K562 (cell line): ENCODE measurements around the gene ARMC9. TPM values are rescaled to one million over a fixed set of nuclear protein-coding genes. Genes with fewer than 3 reads are reported as not detected.

Experiments used
- ATAC-seq: fragments of 200-7000 bp; cut with Tn5 transposase; 3 replicates; pipeline ENCODE4 v1.9.1; 2020; ENCODE audit warnings: moderate library complexity
- BruUV-seq: library from RNA; stranded (reverse); fragments of 400-500 nt; replicated peaks from 2 replicates; lab custom pipeline; 2021; lab: Mats Ljungman, UMichigan
- CTCF ChIA-PET: fragments of 300-600 bp; formaldehyde crosslinking; extraction: SDS; loops from one replicate; lab custom pipeline; 2021; ENCODE audit warnings: low intra/inter-chr PET ratio; lab: Yijun Ruan, JAX
- POLR2A ChIA-PET: fragments of 300-600, 350-650 bp; sonication (Branson Sonifier 250); formaldehyde crosslinking; extraction: SDS; loops from one replicate; lab custom pipeline; 2021; ENCODE audit warnings: antibody characterized with exemption, inconsistent platforms; lab: Yijun Ruan, JAX
- DNase-seq, 4 experiments: peaks; one replicate each; pipeline versions ENCODE4 v3.0.0 to v3.0.0-alpha.2; 2011 to 2018; ENCODE audit warnings: low spot score in 3 of 4, mixed read lengths in 3 of 4; ENCODE audit errors: extremely low read depth in 1 of 4
- FAIRE-seq: peaks from 2 replicates; lab custom pipeline; 2011; peaks lifted over from hg19 to GRCh38; lab: Jason Lieb, UNC
- H2AFZ ChIP-seq: 2 replicates; pipeline ENCODE4 v1.6.0; 2011; ENCODE audit warnings: low read depth, low read length, control low read depth, inconsistent platforms
- H3K27ac ChIP-seq: fragments of 200-600 bp; 3 replicates; pipeline ENCODE4 v1.8.0; 2011; ENCODE audit warnings: low read depth, mild to moderate bottlenecking, control low read depth, inconsistent platforms, low read length, moderate library complexity, mixed read lengths; ENCODE audit errors: extremely low read depth
- H3K27me3 ChIP-seq, 2 experiments: fragments of 300-600 bp in 1 of 2; 2 replicates in 1 of 2; 3 replicates in 1 of 2; pipeline versions ENCODE4 v1.6.0 to v1.8.0; 2011; ENCODE audit warnings: inconsistent platforms in 2 of 2, low read length in 2 of 2, mild to moderate bottlenecking in 1 of 2, mixed read lengths in 1 of 2, moderate library complexity in 1 of 2; ENCODE audit not compliant: control insufficient read depth in 2 of 2, insufficient read depth in 2 of 2
- H3K36me3 ChIP-seq: fragments of 300-600 bp; 3 replicates; pipeline ENCODE4 v1.8.0; 2011; ENCODE audit warnings: mild to moderate bottlenecking, low read length, inconsistent platforms; ENCODE audit not compliant: control insufficient read depth, insufficient read depth
- H3K4me1 ChIP-seq, 2 experiments: fragments of 200-600 bp in 1 of 2; replicated peaks in 1 of 2; 2 replicates in 1 of 2; 3 replicates in 1 of 2; pipeline versions ENCODE4 v1.5.1 to v1.8.0; 2011; ENCODE audit warnings: inconsistent platforms in 2 of 2, low read length in 2 of 2, mild to moderate bottlenecking in 1 of 2, mixed read lengths in 1 of 2, moderate library complexity in 1 of 2; ENCODE audit not compliant: control insufficient read depth in 2 of 2, insufficient read depth in 2 of 2
- H3K4me2 ChIP-seq: 2 replicates; pipeline ENCODE4 v1.6.1; 2011; ENCODE audit warnings: low read length, control low read depth, inconsistent platforms, mixed read lengths; ENCODE audit not compliant: insufficient read depth
- H3K4me3 ChIP-seq: fragments of 200-600 bp; sonication (generic), shearing (Covaris generic); 2 replicates; pipeline ENCODE4 v1.5.1; 2016; ENCODE audit warnings: control low read depth, inconsistent platforms
- H3K79me2 ChIP-seq: fragments of 200-600 bp; 3 replicates; pipeline ENCODE4 v1.8.0; 2011; ENCODE audit warnings: low read length, inconsistent platforms; ENCODE audit not compliant: control insufficient read depth, insufficient read depth
- H3K9ac ChIP-seq, 2 experiments: 2 replicates each; pipeline versions ENCODE4 v1.6.0 to v1.6.1; 2011; ENCODE audit warnings: low read depth in 2 of 2, low read length in 2 of 2, control low read depth in 1 of 2, inconsistent platforms in 1 of 2, mild to moderate bottlenecking in 1 of 2, mixed read lengths in 1 of 2; ENCODE audit not compliant: insufficient read depth in 1 of 2
- H3K9me1 ChIP-seq: one replicate; pipeline ENCODE4 v1.6.0; 2011; ENCODE audit warnings: inconsistent platforms, mild to moderate bottlenecking, low read length, moderate library complexity; ENCODE audit not compliant: control insufficient read depth, insufficient read depth
- H3K9me3 ChIP-seq: replicated peaks from 2 replicates; pipeline ENCODE4 v1.5.1; 2011; ENCODE audit warnings: low read depth, low read length, inconsistent platforms; ENCODE audit not compliant: control insufficient read depth, insufficient read depth
- H4K20me1 ChIP-seq: replicated peaks from 2 replicates; pipeline ENCODE4 v1.6.1; 2011; ENCODE audit warnings: low read length, inconsistent platforms, mixed read lengths; ENCODE audit not compliant: control insufficient read depth, insufficient read depth
- FOXM1 ChIP-seq, 2 experiments: fragments of 450-650 bp in 1 of 2; sonication (generic) in 1 of 2; formaldehyde crosslinking in 1 of 2; IDR thresholded peaks; 2 replicates each; pipeline versions ENCODE4 v1.6.1 to v1.9.0; 2017 to 2022; ENCODE audit warnings: low read depth in 2 of 2, mild to moderate bottlenecking in 2 of 2, missing genetic modification reagents in 1 of 2, moderate library complexity in 1 of 2
- GMEB1 ChIP-seq: fragments of 250-450 bp; sonication (Bioruptor Pico); IDR thresholded peaks from 2 replicates; pipeline ENCODE4 v1.4.0; 2020; ENCODE audit warnings: mild to moderate bottlenecking
- HCFC1 ChIP-seq: IDR thresholded peaks from 2 replicates; pipeline ENCODE4 v1.6.1; 2012; ENCODE audit warnings: low read depth, low read length, improper control_type of control experiment
- HOXB6 ChIP-seq: fragments of 250-450 bp; sonication (Bioruptor Pico); IDR thresholded peaks from 2 replicates; pipeline ENCODE4 v1.5.1; 2022; ENCODE audit warnings: mild to moderate bottlenecking, borderline replicate concordance
- ILF3 ChIP-seq: fragments of 450-650 bp; IDR thresholded peaks from 2 replicates; pipeline ENCODE4 v1.6.1; 2018; ENCODE audit warnings: antibody characterized with exemption, mild to moderate bottlenecking, moderate library complexity, borderline replicate concordance
- MYNN ChIP-seq, 2 experiments: sonication (generic); formaldehyde crosslinking in 1 of 2; IDR thresholded peaks; 2 replicates each; pipeline versions ENCODE4 v1.5.0 to v1.6.1; 2016 to 2020; ENCODE audit warnings: antibody characterized with exemption in 1 of 2, missing genetic modification reagents in 1 of 2
- NFYB ChIP-seq: IDR thresholded peaks from 2 replicates; pipeline ENCODE4 v1.6.1; 2011; ENCODE audit warnings: mild to moderate bottlenecking, moderate library complexity; ENCODE audit not compliant: insufficient read length; ENCODE audit errors: extremely low read depth
- PYGO2 ChIP-seq: fragments of 450-650 bp; IDR thresholded peaks from 2 replicates; pipeline ENCODE4 v1.6.1; 2016; ENCODE audit warnings: mild to moderate bottlenecking, missing genetic modification characterization, moderate library complexity, missing compliant biosample characterization
- RREB1 ChIP-seq: fragments of 250-450 bp; sonication (Bioruptor Pico); IDR thresholded peaks from 2 replicates; pipeline ENCODE4 v1.4.0; 2020
- STAT5A ChIP-seq: IDR thresholded peaks from 2 replicates; pipeline ENCODE4 v1.6.1; 2012; ENCODE audit warnings: low read length, inconsistent platforms, borderline replicate concordance
- ZFX ChIP-seq: sonication (generic); formaldehyde crosslinking; IDR thresholded peaks from 2 replicates; pipeline ENCODE4 v1.8.0; 2022; ENCODE audit warnings: mild to moderate bottlenecking, missing genetic modification reagents, moderate library complexity
- ZNF124 ChIP-seq: sonication (generic); formaldehyde crosslinking; IDR thresholded peaks from 2 replicates; pipeline ENCODE4 v1.8.1; 2022; ENCODE audit warnings: missing genetic modification reagents
- ZNF232 ChIP-seq: sonication (generic); formaldehyde crosslinking; IDR thresholded peaks from 2 replicates; pipeline ENCODE4 v1.8.0; 2022; ENCODE audit warnings: mild to moderate bottlenecking, missing genetic modification reagents
- ZNF79 ChIP-seq: fragments of 250-450 bp; sonication (Bioruptor Pico); IDR thresholded peaks from 2 replicates; pipeline ENCODE4 v1.4.0; 2020; ENCODE audit warnings: low read depth, mild to moderate bottlenecking, moderate library complexity
- WGBS: fragments of 100-300 bp; shearing (Covaris generic); methylation state at CpG from one replicate; pipeline ENCODE4 v1.1.6; 2016; ENCODE audit warnings: low coverage, mixed read lengths; ENCODE audit not compliant: insufficient coverage; ENCODE audit errors: missing lambda C conversion rate; 5-methylcytosine and 5-hydroxymethylcytosine counted together
- in situ Hi-C: fragments of 300-500 bp; cut with MboI; formaldehyde crosslinking; loops from 4 replicates; pipeline ENCODE4 v1.15.0; 2018; ENCODE audit warnings: inconsistent platforms, mixed read lengths
- intact Hi-C: fragments of 100-400 bp; cut with micrococcal nuclease; formaldehyde crosslinking; loops from 2 replicates; pipeline ENCODE4 v1.14.2; 2022
- polyA plus RNA-seq, 8 experiments: library from polyadenylated mRNA; depleted of rRNA in 4 of 8; stranded (reverse) in 5 of 8; unstranded in 3 of 8; fragments of >200 nt; fragmentation: Nextera tagmentation in 2 of 8; fragmentation: Illumina TruSeq in 1 of 8; extraction: Ambion mirVana in 2 of 8; extraction: Trizol in 1 of 8; gene quantifications; 2 replicates each; pipeline versions ENCODE4 v1.2.1 to v1.2.3, GENCODE V29; 2011 to 2014; ENCODE audit warnings: inconsistent platforms in 1 of 8, missing spikeins in 1 of 8
- total RNA-seq, 7 experiments: library from RNA; depleted of rRNA in 6 of 7; stranded (reverse); fragments of >200 nt in 6 of 7; fragmentation: Illumina TruSeq in 2 of 7; extraction: Trizol in 2 of 7; gene quantifications; 2 replicates each; pipeline versions ENCODE4 v1.2.1 to v1.2.3, GENCODE V29; 2011 to 2021; ENCODE audit warnings: low replicate concordance in 1 of 7

The ARMC9 gene
- total and polyA plus RNA-seq, 9 of the 15 experiments (the other 6 are each of a cell fraction or from before 2014, with no cell fraction given) = 0.36 to 2.3 (median 1.1) TPM

GRCh38 chr2:231388725-231389346 lies 190.4 kb downstream of the ARMC9 start:
- H3K27ac ChIP-seq = no peak overlapping the region
- in situ Hi-C loops = no loop called here
- DNase-seq (no peak), ATAC-seq (no peak), FAIRE-seq (no peak)
- H3K4me2 ChIP-seq = no peak overlapping the region
- no peak overlapping the region for H3K4me3 ChIP-seq
- peaks cover 2 to 40% of the 10 kb centered on the region in 2 experiments; a peak in 2 of 5 replicates for H3K27me3 ChIP-seq
- H2AFZ ChIP-seq = no peak overlapping the region
- intact Hi-C loops = no loop called here
- no TSS peak for BruUV-seq
- H3K9ac ChIP-seq = no peak overlapping the region
- no peaks in the 10 kb centered on the region for H3K36me3 ChIP-seq
- no peaks in the 10 kb centered on the region for H4K20me1 ChIP-seq
- CTCF ChIA-PET = no interaction called here
- POLR2A ChIA-PET = no interaction called here
- no peaks in the 10 kb centered on the region for H3K9me1 ChIP-seq
- H3K9me3 ChIP-seq = 0 out of 2 replicates have a peak, but pooled peaks cover 1% of the 10 kb centered on the region
- 3% methylated on average over 12 of the region's 15 CpGs for WGBS
- peaks cover 0 to 2% of the 10 kb centered on the region in 2 experiments; a peak in 1 of 5 replicates for H3K4me1 ChIP-seq
- no peaks in the 10 kb centered on the region for H3K79me2 ChIP-seq
- TF ChIP-seq ILF3 = no peak
- no peak for TF ChIP-seq STAT5A
- TF ChIP-seq ZNF232 = no peak
- no peak for TF ChIP-seq ZFX
- TF ChIP-seq ZNF79 (CRISPR knock-in tag) = no peak
- TF ChIP-seq HCFC1 = no peak
- no peak for TF ChIP-seq NFYB
- no peak for TF ChIP-seq FOXM1 (IDR thresholded peaks at IDR 0.05; ENCODE audit: low read depth)
- no peak for TF ChIP-seq FOXM1 (CRISPR knock-in tag; IDR thresholded peaks at IDR 0.05; ENCODE audit: low read depth)
- no peak for TF ChIP-seq GMEB1 (CRISPR knock-in tag)
- TF ChIP-seq MYNN (IDR thresholded peaks at IDR 0.05) = no peak
- TF ChIP-seq MYNN (CRISPR knock-in tag; IDR thresholded peaks at IDR 0.05) = no peak
- TF ChIP-seq RREB1 = no peak
- no peak for TF ChIP-seq ZNF124
- no peak for TF ChIP-seq PYGO2 (tag)
- TF ChIP-seq HOXB6 (CRISPR knock-in tag) = no peak
